Sigmoid colon (tissue), 7 donors: Measurements from ENCODE around the gene NEURL4. TPM values are rescaled to one million over a fixed set of nuclear protein-coding genes. Genes with fewer than 3 reads are reported as not detected.

Experiments
- DNase-seq: peaks from one replicate; pipeline ENCODE4 v3.0.0-alpha.2; 2019
- H3K27ac ChIP-seq, 4 donors: fragments of 200-600 bp; sonication (generic); one replicate each; pipeline ENCODE4 v1.5.1; 2016 to 2019; ENCODE audit warnings: mild to moderate bottlenecking in 1 of 4
- H3K27me3 ChIP-seq, 3 donors: fragments of 200-600 bp; sonication (generic); one replicate each; pipeline ENCODE4 v1.5.1; 2019; ENCODE audit warnings: mild to moderate bottlenecking in 1 of 3
- H3K36me3 ChIP-seq, 4 donors: fragments of 200-600 bp; sonication (generic); one replicate each; pipeline ENCODE4 v1.5.1; 2016 to 2019
- H3K4me1 ChIP-seq, 4 donors: fragments of 200-600 bp; sonication (generic); one replicate each; pipeline ENCODE4 v1.5.1; 2017 to 2019
- H3K4me3 ChIP-seq, 4 donors: fragments of 200-600 bp; sonication (generic); one replicate each; pipeline ENCODE4 v1.5.1; 2017 to 2019; ENCODE audit warnings: mild to moderate bottlenecking in 2 of 4, moderate library complexity in 1 of 4
- H3K9me3 ChIP-seq, 4 donors: fragments of 200-600 bp in 3 of 4; sonication (generic) in 3 of 4; one replicate each; pipeline versions ENCODE4 v1.5.1 to v1.6.1; 2013 to 2019
- CTCF ChIP-seq, 4 experiments: fragments of 450-650 bp in 3 of 4; fragments of 200-600 bp in 1 of 4; IDR thresholded peaks; one replicate each; pipeline ENCODE4 v1.5.1; 2016 to 2019; ENCODE audit warnings: antibody characterized with exemption in 4 of 4, mild to moderate bottlenecking in 3 of 4, moderate library complexity in 2 of 4
- EP300 ChIP-seq, 4 donors: sonication (generic); formaldehyde crosslinking; IDR thresholded peaks; one replicate each; pipeline ENCODE4 v1.6.1; 2017; ENCODE audit warnings: antibody characterized with exemption in 4 of 4
- POLR2A ChIP-seq, 2 donors: fragments of 450-650 bp; IDR thresholded peaks; one replicate each; pipeline ENCODE4 v1.6.1; 2016; ENCODE audit warnings: antibody characterized with exemption in 2 of 2, mild to moderate bottlenecking in 2 of 2, moderate library complexity in 2 of 2
- POLR2AphosphoS5 ChIP-seq, 4 donors: sonication (generic); formaldehyde crosslinking; IDR thresholded peaks; one replicate each; pipeline ENCODE4 v1.6.1; 2017; ENCODE audit warnings: antibody characterized with exemption in 4 of 4
- WGBS, 2 donors: extraction: QIAGEN DNeasy Blood & Tissue Kit; methylation state at CpG; one replicate each; pipeline ENCODE4 v1.1.7; 2013; 5-methylcytosine and 5-hydroxymethylcytosine counted together
- intact Hi-C: fragments of 100-400 bp; cut with DNase I; formaldehyde crosslinking; loops from one replicate; pipeline ENCODE4 v1.15.1; 2023
- polyA plus RNA-seq, 3 donors: library from polyadenylated mRNA; stranded (reverse); fragments of 200-250 nt; gene quantifications; one replicate each; pipeline ENCODE4 v1.2.3, GENCODE V29; 2013
- total RNA-seq, 4 donors: library from RNA; depleted of rRNA; stranded (reverse); fragments of >200 nt; gene quantifications; one replicate each; pipeline ENCODE4 v1.1.0, GENCODE V29; 2016
- donor health status: healthy with polysubstance abuse.
- donor health status: Bipolar disorder and iron deficiency.
- donor health status: healthy.

Gene NEURL4
- total and polyA plus RNA-seq, 7 donors = 6.0 to 31.6 (median 16.7) TPM

GRCh38 chr17:7313088-7313889, 15.8 kb downstream of the NEURL4 start:
- DNase-seq = no peak
- Histone ChIP-seq H3K27me3 (no peaks in the 10 kb centered on the region), H3K4me1 (peaks cover 0 to 57% (median 52%) of the 10 kb centered on the region in 4 donors), H3K9me3 (no peaks in the 10 kb centered on the region), H3K36me3 (peaks cover 47 to 69% (median 58%) of the 10 kb centered on the region in 4 donors), H3K27ac (peak overlapping the region in 3 of 4 donors; percentile 95 to 99 (median 96)), H3K4me3 (no peak overlapping the region)
- TF ChIP-seq CTCF (IDR thresholded peaks at IDR 0.05) (no peak), EP300 (IDR thresholded peaks at IDR 0.05) (no peak), POLR2AphosphoS5 (IDR thresholded peaks at IDR 0.05) (no peak), POLR2A (IDR thresholded peaks at IDR 0.05) (no peak)
- WGBS, 2 donors = 82 to 90% methylated on average over 7 of the region's 7 CpGs
- intact Hi-C loops = loop anchor here (10.0 kb wide), 1 partner anchor 822 kb away; no protein-coding TSS in a partner anchor

GRCh38 chr17:7312432-7313087, 16.6 kb downstream of the NEURL4 start:
- 72 to 79% methylated on average over 7 of the region's 7 CpGs for WGBS, 2 donors
- Histone ChIP-seq H3K9me3 (no peaks in the 10 kb centered on the region), H3K27me3 (no peaks in the 10 kb centered on the region), H3K4me3 (no peak overlapping the region), H3K4me1 (peaks cover 0 to 58% (median 54%) of the 10 kb centered on the region in 4 donors), H3K27ac (peak overlapping the region in 1 of 4 donors; percentile 99), H3K36me3 (peaks cover 39 to 61% (median 51%) of the 10 kb centered on the region in 4 donors)
- intact Hi-C loops = loop anchor here (10.0 kb wide), 1 partner anchor 822 kb away; no protein-coding TSS in a partner anchor
- DNase-seq = no peak
- TF ChIP-seq EP300 (IDR thresholded peaks at IDR 0.05) (no peak), POLR2AphosphoS5 (IDR thresholded peaks at IDR 0.05) (no peak), POLR2A (IDR thresholded peaks at IDR 0.05) (no peak), CTCF (IDR thresholded peaks at IDR 0.05) (no peak)

GRCh38 chr17:7311110-7311705, 17.9 kb downstream of the NEURL4 start:
- intact Hi-C loops = loop anchor here (10.0 kb wide), 1 partner anchor 824 kb away; no protein-coding TSS in a partner anchor
- Histone ChIP-seq H3K9me3 (no peaks in the 10 kb centered on the region), H3K27ac (peak overlapping the region in 1 of 4 donors; percentile 11), H3K27me3 (no peaks in the 10 kb centered on the region), H3K36me3 (peaks cover 39 to 51% (median 42%) of the 10 kb centered on the region in 4 donors), H3K4me1 (peaks cover 0 to 61% (median 56%) of the 10 kb centered on the region in 4 donors), H3K4me3 (no peak overlapping the region)
- no peak for DNase-seq
- TF ChIP-seq EP300 (IDR thresholded peaks at IDR 0.05) (no peak), POLR2AphosphoS5 (IDR thresholded peaks at IDR 0.05) (no peak), CTCF (IDR thresholded peaks at IDR 0.05) (no peak), POLR2A (IDR thresholded peaks at IDR 0.05) (no peak)
- WGBS, 2 donors = 77 to 88% methylated on average over 7 of the region's 7 CpGs

- no peak for TF ChIP-seq POLR2AphosphoS5 (IDR thresholded peaks at IDR 0.05)
- TF ChIP-seq CTCF (IDR thresholded peaks at IDR 0.05) = no peak
- TF ChIP-seq EP300 (IDR thresholded peaks at IDR 0.05) = no peak
- TF ChIP-seq POLR2A (IDR thresholded peaks at IDR 0.05) = no peak
- H3K9me3 ChIP-seq = no peaks in the 10 kb centered on the region
- DNase-seq = no peak
- H3K27me3 ChIP-seq = no peaks in the 10 kb centered on the region
- H3K4me3 ChIP-seq = peak overlapping the region in 1 of 4 donors; percentile 91
- peak overlapping the region; percentile 99 to 100 (median 100) for H3K27ac ChIP-seq
- peaks cover 0 to 56% (median 48%) of the 10 kb centered on the region in 4 donors for H3K4me1 ChIP-seq
- peaks cover 39 to 47% (median 39%) of the 10 kb centered on the region in 4 donors for H3K36me3 ChIP-seq
- WGBS, 2 donors = 77 to 86% methylated on average over 12 of the region's 12 CpGs
- intact Hi-C loops = loop anchor here (5.0 to 10.0 kb wide), 4 partner anchors 67 to 825 kb away; partner anchors contain the start of genes GABARAP, POLR2A and SLC35G6
These were observed 19.5 kb downstream of the NEURL4 start for GRCh38 chr17:7309628-7310027.
